ENCODE data around the gene CNDP2. TPM values are rescaled to one million over a fixed set of nuclear protein-coding genes. Genes with fewer than 3 reads are reported as not detected.
"Not testable (repeated sequence)": the region's sequence is repeated elsewhere in the genome, so short reads cannot be mapped to it uniquely, and the experiment has no call there.

CNDP2 gene
- polyA plus RNA-seq, 4 donors, result 255 to 314 (median 258) TPM

- no peak for DNase-seq (ENCODE audit: low read depth in 4 of 4, low spot score in 2 of 4)
These were observed 2.8 kb downstream of the CNDP2 start for GRCh38 chr18:74498712-74499627.

GRCh38 chr18:74499633-74500032, 3.5 kb downstream of the CNDP2 start:
- DNase-seq (ENCODE audit: low read depth in 4 of 4, low spot score in 2 of 4), result no peak

GRCh38 chr18:74500372-74500771, 4.2 kb downstream of the CNDP2 start:
- no peak for DNase-seq (ENCODE audit: low read depth in 4 of 4, low spot score in 2 of 4)

- DNase-seq (ENCODE audit: low read depth in 4 of 4, low spot score in 2 of 4), result not testable (repeated sequence)
These were observed 4.6 kb downstream of the CNDP2 start for GRCh38 chr18:74500774-74501173.

- no peak for DNase-seq (ENCODE audit: low read depth in 4 of 4, low spot score in 2 of 4)
These were observed 5.2 kb downstream of the CNDP2 start for GRCh38 chr18:74501386-74501785.

GRCh38 chr18:74503137-74503536, 7.0 kb downstream of the CNDP2 start:
- DNase-seq (ENCODE audit: low read depth in 4 of 4, low spot score in 2 of 4), result no peak

- DNase-seq (ENCODE audit: low read depth in 4 of 4, low spot score in 2 of 4), result no peak
These were observed 9.6 kb downstream of the CNDP2 start for GRCh38 chr18:74505776-74506175.

- no peak for DNase-seq (ENCODE audit: low read depth in 4 of 4, low spot score in 2 of 4)
These were observed 10.4 kb downstream of the CNDP2 start for GRCh38 chr18:74506448-74507084.

- DNase-seq (ENCODE audit: low read depth in 4 of 4, low spot score in 2 of 4), result no peak
These were observed 11.1 kb downstream of the CNDP2 start for GRCh38 chr18:74507097-74507881.

- DNase-seq (ENCODE audit: low read depth in 4 of 4, low spot score in 2 of 4), result no peak
These were observed 11.8 kb downstream of the CNDP2 start for GRCh38 chr18:74507927-74508326.

- no peak for DNase-seq (ENCODE audit: low read depth in 4 of 4, low spot score in 2 of 4)
These were observed 12.2 kb downstream of the CNDP2 start for GRCh38 chr18:74508366-74508765.

- no peak for DNase-seq (ENCODE audit: low read depth in 4 of 4, low spot score in 2 of 4)
These were observed 12.7 kb downstream of the CNDP2 start for GRCh38 chr18:74508821-74509225.

- no peak for DNase-seq (ENCODE audit: low read depth in 4 of 4, low spot score in 2 of 4)
These were observed 13.9 kb downstream of the CNDP2 start for GRCh38 chr18:74509856-74510769.

- no peak for DNase-seq (ENCODE audit: low read depth in 4 of 4, low spot score in 2 of 4)
These were observed 14.6 kb downstream of the CNDP2 start for GRCh38 chr18:74510770-74511095.

GRCh38 chr18:74511823-74512222, 15.7 kb downstream of the CNDP2 start:
- DNase-seq (ENCODE audit: low read depth in 4 of 4, low spot score in 2 of 4), result no peak

- no peak for DNase-seq (ENCODE audit: low read depth in 4 of 4, low spot score in 2 of 4)
These were observed 16.3 kb downstream of the CNDP2 start for GRCh38 chr18:74512321-74513053.

- no peak for DNase-seq (ENCODE audit: low read depth in 4 of 4, low spot score in 2 of 4)
These were observed 17.2 kb downstream of the CNDP2 start for GRCh38 chr18:74513149-74513882.

- no peak for DNase-seq (ENCODE audit: low read depth in 4 of 4, low spot score in 2 of 4)
These were observed 17.7 kb downstream of the CNDP2 start for GRCh38 chr18:74513883-74514205.

GRCh38 chr18:74514860-74515495, 18.8 kb downstream of the CNDP2 start:
- no peak for DNase-seq (ENCODE audit: low read depth in 4 of 4, low spot score in 2 of 4)

Measured in left renal cortex interstitium (tissue), 4 donors.